CD4-positive, CD25-positive, alpha-beta regulatory T cell (primary cell): ENCODE data around the gene MMD2. TPM values are rescaled to one million over a fixed set of nuclear protein-coding genes. Genes with fewer than 3 reads are reported as not detected.
A peak's percentile ranks its signal among the peaks of the same experiment; 100 is the strongest.

ENCODE experiments used
- ATAC-seq, 2 donors: fragments of 150-1000 bp; cut with Tn5 transposase; one replicate each; pipeline ENCODE4 v1.10.0; 2021; ENCODE audit warnings: low read depth in 2 of 2, moderate number of reproducible peaks in 2 of 2, moderate library complexity in 1 of 2
- DNase-seq, 3 donors: peaks; one replicate each; pipeline versions ENCODE4 v3.0.0 to v3.0.0-alpha.2; 2012 to 2022; ENCODE audit warnings: mixed read lengths in 1 of 3
- H3K27ac ChIP-seq: one replicate; pipeline ENCODE4 v1.7.0; 2013; ENCODE audit warnings: mild to moderate bottlenecking, low read length; ENCODE audit not compliant: insufficient read depth, poor library complexity, severe bottlenecking
- H3K27me3 ChIP-seq: one replicate; pipeline ENCODE4 v1.7.0; 2013; ENCODE audit warnings: low read length; ENCODE audit not compliant: control insufficient read depth, insufficient read depth
- H3K36me3 ChIP-seq: one replicate; pipeline ENCODE4 v1.7.0; 2013; ENCODE audit warnings: mild to moderate bottlenecking, low read length, moderate library complexity; ENCODE audit not compliant: control insufficient read depth, insufficient read depth
- H3K4me1 ChIP-seq: 2 replicates; pipeline ENCODE4 v1.7.0; 2013; ENCODE audit warnings: mild to moderate bottlenecking, low read length; ENCODE audit not compliant: insufficient read depth, control insufficient read depth, poor library complexity, severe bottlenecking
- H3K4me3 ChIP-seq: one replicate; pipeline ENCODE4 v1.7.0; 2013; ENCODE audit warnings: low read depth, mild to moderate bottlenecking, low read length, moderate library complexity
- H3K9me3 ChIP-seq, 2 experiments: 1 replicate in 1 of 2; 2 replicates in 1 of 2; pipeline ENCODE4 v1.7.0; 2013; ENCODE audit warnings: low read length in 2 of 2, mild to moderate bottlenecking in 1 of 2, moderate library complexity in 1 of 2; ENCODE audit not compliant: control insufficient read depth in 2 of 2
- H3K27ac Mint-ChIP-seq, 3 donors: one replicate each; pipeline ENCODE4 v1.8.0; 2020 to 2022; ENCODE audit warnings: mild to moderate bottlenecking in 3 of 3, mixed read lengths in 3 of 3, moderate library complexity in 2 of 3
- H3K27me3 Mint-ChIP-seq: one replicate; pipeline ENCODE4 v1.8.0; 2022; ENCODE audit warnings: mild to moderate bottlenecking, mixed read lengths
- H3K36me3 Mint-ChIP-seq: one replicate; pipeline ENCODE4 v1.8.0; 2020; ENCODE audit warnings: mixed read lengths
- H3K4me1 Mint-ChIP-seq, 4 donors: one replicate each; pipeline ENCODE4 v1.8.0; 2020 to 2022; ENCODE audit warnings: mixed read lengths in 4 of 4, mild to moderate bottlenecking in 1 of 4
- H3K4me3 Mint-ChIP-seq, 4 donors: one replicate each; pipeline ENCODE4 v1.8.0; 2020 to 2022; ENCODE audit warnings: mild to moderate bottlenecking in 4 of 4, mixed read lengths in 4 of 4, moderate library complexity in 3 of 4
- H3K9me3 Mint-ChIP-seq, 7 donors: one replicate each; pipeline ENCODE4 v1.8.0; 2020 to 2022; ENCODE audit warnings: mixed read lengths in 7 of 7, mild to moderate bottlenecking in 3 of 7, moderate library complexity in 2 of 7
- polyA plus RNA-seq, 4 donors: library from polyadenylated mRNA; unstranded; fragments of 300-500 nt; fragmentation: Illumina TruSeq; gene quantifications; one replicate each; pipeline ENCODE4 v1.2.3, GENCODE V29; 2021
- total RNA-seq: library from RNA; stranded (reverse); gene quantifications from one replicate; pipeline ENCODE4 v1.2.3, GENCODE V29; 2022

Gene MMD2
- total and polyA plus RNA-seq, 5 donors from 2014 or later = not detected

DNA sequence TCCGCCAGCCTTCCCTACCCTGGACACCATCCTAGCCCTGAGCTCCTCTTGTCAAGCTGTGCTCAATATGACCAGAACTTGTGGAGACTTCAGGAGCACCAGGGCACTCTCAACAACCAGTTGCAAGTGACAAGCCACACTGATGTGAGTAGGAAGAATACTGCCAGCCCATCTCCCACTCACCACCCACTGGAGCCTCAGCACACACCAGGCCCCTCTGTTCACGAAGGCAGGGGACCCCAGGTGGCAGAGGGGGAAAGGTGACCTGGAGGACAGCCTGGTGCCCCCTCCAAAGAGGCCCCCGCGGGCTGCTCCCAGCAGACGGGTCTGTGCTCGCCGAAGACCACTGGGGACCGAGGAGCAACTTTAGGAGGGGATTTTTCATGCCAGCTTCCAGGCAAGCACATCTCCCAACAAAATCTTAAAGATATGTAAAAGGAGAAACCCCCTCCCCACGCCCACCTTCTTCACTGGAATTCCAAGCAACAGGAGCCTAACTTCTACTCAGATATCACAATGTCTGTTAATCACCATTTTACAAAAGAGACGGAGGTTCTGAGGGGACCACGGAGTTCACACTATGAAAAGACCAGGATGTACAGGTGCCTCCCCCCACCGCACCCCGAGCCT is 1.0 kb downstream of the MMD2 start:
- peaks cover 0 to 4% (median 0%) of the 10 kb centered on the region in 7 donors for H3K9me3 Mint-ChIP-seq
- Histone ChIP-seq H3K4me3 (no peak overlapping the region), H3K27ac (no peak overlapping the region), H3K9me3 (no peaks in the 10 kb centered on the region), H3K27me3 (peaks cover 10% of the 10 kb centered on the region), H3K36me3 (no peaks in the 10 kb centered on the region), H3K4me1 (peaks cover 6% of the 10 kb centered on the region)
- peak overlapping the region in 3 of 4 donors; percentile 9 to 82 (median 74) for H3K4me3 Mint-ChIP-seq
- peaks cover 56% of the 10 kb centered on the region for H3K27me3 Mint-ChIP-seq
- peaks cover 0 to 8% (median 2%) of the 10 kb centered on the region in 4 donors for H3K4me1 Mint-ChIP-seq
- no peak for ATAC-seq
- peak in 1 of 3 donors; percentile 10 for DNase-seq
- H3K36me3 Mint-ChIP-seq = no peaks in the 10 kb centered on the region
- no peak overlapping the region for H3K27ac Mint-ChIP-seq

DNA sequence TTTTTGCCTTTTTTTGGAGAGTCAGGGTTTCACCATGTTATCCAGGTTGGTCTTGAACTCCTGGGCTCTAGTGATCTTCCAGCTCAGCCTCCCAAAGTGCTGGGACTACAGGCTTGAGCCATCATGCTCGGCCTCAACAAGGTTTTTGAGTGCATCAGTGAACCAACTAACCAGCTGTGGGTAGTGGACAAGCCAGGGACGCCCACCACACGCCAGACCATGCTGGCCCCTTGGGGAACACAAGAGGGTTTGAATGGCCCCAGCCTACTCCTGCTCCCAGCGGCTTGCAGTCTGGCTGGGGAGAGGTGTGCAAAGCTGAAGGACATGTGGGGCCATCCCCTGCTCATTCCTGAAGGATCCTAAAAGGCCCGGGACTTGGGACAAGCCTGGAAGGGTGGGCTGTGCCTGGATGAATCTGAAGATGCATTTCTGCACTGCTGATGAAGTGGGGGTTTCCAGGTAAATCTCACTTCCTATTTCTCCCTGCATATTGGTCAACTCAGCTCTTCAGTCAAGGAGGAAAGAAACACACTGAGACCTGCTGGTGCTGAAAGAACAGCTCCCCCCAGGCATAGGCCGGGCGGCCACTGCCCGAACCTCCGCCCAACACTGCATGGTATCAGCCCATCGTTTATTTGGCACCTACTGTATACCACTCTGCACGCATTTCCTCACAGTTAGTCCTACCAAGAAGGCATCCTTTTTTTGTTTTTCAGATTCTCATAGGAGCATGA is 6.9 kb downstream of the MMD2 start:
- Mint-ChIP-seq H3K9me3 (peaks cover 0 to 7% (median 2%) of the 10 kb centered on the region in 7 donors), H3K4me3 (no peak overlapping the region), H3K4me1 (no peaks in the 10 kb centered on the region), H3K27ac (no peak overlapping the region), H3K36me3 (peaks cover 4% of the 10 kb centered on the region), H3K27me3 (peaks cover 37% of the 10 kb centered on the region)
- no peaks in the 10 kb centered on the region for H3K36me3 ChIP-seq
- H3K27ac ChIP-seq = no peak overlapping the region
- H3K9me3 ChIP-seq = no peaks in the 10 kb centered on the region
- no peak overlapping the region for H3K4me3 ChIP-seq
- DNase-seq (no peak), ATAC-seq (no peak)
- no peaks in the 10 kb centered on the region for H3K4me1 ChIP-seq
- peaks cover 4% of the 10 kb centered on the region for H3K27me3 ChIP-seq

DNA sequence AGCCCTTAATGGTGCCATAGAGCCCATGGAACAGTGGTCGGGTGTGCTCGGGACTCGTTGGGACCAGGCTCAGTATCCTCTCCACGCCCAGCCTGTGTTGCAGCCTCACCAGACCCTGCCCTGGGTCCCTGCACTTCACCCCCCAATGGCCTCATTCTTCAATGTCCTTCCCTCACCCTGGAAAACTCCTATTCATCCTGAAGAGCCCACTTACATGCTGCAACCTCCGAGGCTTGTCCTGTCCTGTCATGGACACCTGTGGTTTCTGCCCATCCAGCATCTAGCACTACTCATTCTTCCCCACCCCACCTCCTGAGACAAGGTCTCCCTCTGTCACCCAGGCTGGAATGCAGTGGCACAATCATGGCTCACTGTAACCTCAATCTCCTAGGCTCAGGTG is 7.7 kb downstream of the MMD2 start:
- H3K36me3 ChIP-seq = no peaks in the 10 kb centered on the region
- no peak overlapping the region for H3K27ac Mint-ChIP-seq
- no peak for DNase-seq

DNA sequence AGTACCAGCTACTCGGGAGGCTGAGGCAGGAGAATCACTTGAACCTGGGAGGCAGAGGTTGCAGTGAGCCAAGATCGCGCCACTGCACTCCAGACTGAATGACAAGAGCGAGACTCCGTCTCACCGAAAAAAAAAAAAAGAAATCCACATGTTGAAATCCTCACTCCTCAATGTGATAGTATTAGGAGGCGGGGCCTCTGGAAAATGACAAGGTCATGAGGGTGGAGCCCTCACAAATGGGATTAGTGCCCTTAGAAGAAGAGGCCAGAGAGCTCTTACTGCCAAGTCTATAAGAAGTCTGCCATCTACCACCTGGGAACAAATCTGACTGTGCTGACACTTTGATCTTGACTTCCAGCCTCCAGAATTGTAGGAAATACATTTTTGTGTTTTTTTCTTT is 10.6 kb downstream of the MMD2 start:
- Histone ChIP-seq H3K27ac (no peak overlapping the region), H3K4me1 (no peaks in the 10 kb centered on the region), H3K27me3 (no peaks in the 10 kb centered on the region), H3K9me3 (no peaks in the 10 kb centered on the region), H3K36me3 (no peaks in the 10 kb centered on the region), H3K4me3 (no peak overlapping the region)
- peaks cover 0 to 5% (median 3%) of the 10 kb centered on the region in 7 donors for H3K9me3 Mint-ChIP-seq
- H3K36me3 Mint-ChIP-seq = peaks cover 4% of the 10 kb centered on the region
- H3K27me3 Mint-ChIP-seq = peaks cover 23% of the 10 kb centered on the region
- ATAC-seq = no peak
- H3K4me3 Mint-ChIP-seq = no peak overlapping the region
- no peaks in the 10 kb centered on the region for H3K4me1 Mint-ChIP-seq
- no peak overlapping the region for H3K27ac Mint-ChIP-seq
- no peak for DNase-seq

More for the DNA sequence above, 7.7 kb downstream of the MMD2 start:
- ATAC-seq = no peak
- Histone ChIP-seq H3K4me1 (no peaks in the 10 kb centered on the region), H3K9me3 (no peaks in the 10 kb centered on the region), H3K27ac (no peak overlapping the region), H3K27me3 (no peaks in the 10 kb centered on the region), H3K4me3 (no peak overlapping the region)
- peak overlapping the region in 1 of 4 donors; percentile 4 for H3K4me3 Mint-ChIP-seq
- H3K27me3 Mint-ChIP-seq = peaks cover 31% of the 10 kb centered on the region
- H3K4me1 Mint-ChIP-seq = no peaks in the 10 kb centered on the region
- H3K9me3 Mint-ChIP-seq = peaks cover 0 to 7% (median 3%) of the 10 kb centered on the region in 7 donors
- peaks cover 4% of the 10 kb centered on the region for H3K36me3 Mint-ChIP-seq

DNA sequence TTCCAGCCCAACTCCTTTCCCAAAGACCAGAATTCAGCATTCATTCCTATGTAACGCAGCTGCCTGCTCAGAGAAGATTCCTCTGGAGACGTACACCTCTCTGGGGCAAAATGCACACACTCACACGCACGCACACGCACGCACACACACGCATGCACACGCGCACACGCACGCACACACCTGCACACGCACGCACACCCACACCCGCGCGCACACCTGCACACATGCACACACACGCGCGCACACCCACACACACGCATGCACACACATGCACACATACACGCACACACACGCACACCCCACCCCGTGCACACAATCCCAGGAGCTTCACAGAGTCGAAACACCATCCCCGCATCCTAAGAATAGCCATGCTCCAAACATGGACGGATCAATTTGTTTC is 13.0 kb downstream of the MMD2 start:
- H3K4me3 Mint-ChIP-seq = no peak overlapping the region
- H3K4me3 ChIP-seq = no peak overlapping the region
- peaks cover 0 to 3% (median 1%) of the 10 kb centered on the region in 7 donors for H3K9me3 Mint-ChIP-seq
- no peaks in the 10 kb centered on the region for H3K4me1 Mint-ChIP-seq
- H3K27me3 Mint-ChIP-seq = peaks cover 13% of the 10 kb centered on the region
- ATAC-seq = no peak
- H3K36me3 ChIP-seq = no peaks in the 10 kb centered on the region
- no peaks in the 10 kb centered on the region for H3K4me1 ChIP-seq
- DNase-seq = no peak
- no peak overlapping the region for H3K27ac ChIP-seq
- H3K27ac Mint-ChIP-seq = no peak overlapping the region
- no peaks in the 10 kb centered on the region for H3K27me3 ChIP-seq
- H3K9me3 ChIP-seq = no peaks in the 10 kb centered on the region
- H3K36me3 Mint-ChIP-seq = no peaks in the 10 kb centered on the region

DNA sequence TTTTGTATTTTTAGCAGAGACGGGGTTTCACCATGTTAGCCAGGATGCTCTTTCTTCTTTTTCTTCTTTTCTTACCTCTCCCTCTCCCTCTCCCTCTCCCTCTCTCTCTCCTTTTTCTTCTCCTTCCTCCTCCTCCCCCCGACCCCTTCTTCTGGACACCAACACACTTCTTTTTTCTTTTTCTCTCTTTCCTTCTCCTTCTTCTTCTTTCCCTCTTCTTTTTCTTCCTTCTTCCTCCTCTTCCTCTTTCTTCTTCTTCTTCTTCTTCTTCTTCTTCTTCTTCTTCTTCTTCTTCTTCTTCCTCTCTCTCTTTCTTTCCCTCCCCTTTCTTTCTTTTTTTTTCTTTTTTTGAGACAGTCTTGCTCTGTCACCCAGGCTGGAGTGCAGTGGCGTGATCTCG is 14.0 kb downstream of the MMD2 start:
- H3K36me3 ChIP-seq = no peaks in the 10 kb centered on the region
- Mint-ChIP-seq H3K27me3 (peaks cover 13% of the 10 kb centered on the region), H3K27ac (no peak overlapping the region), H3K4me1 (no peaks in the 10 kb centered on the region), H3K36me3 (no peaks in the 10 kb centered on the region), H3K9me3 (peaks cover 0 to 3% (median 1%) of the 10 kb centered on the region in 7 donors), H3K4me3 (no peak overlapping the region)
- H3K4me1 ChIP-seq = no peaks in the 10 kb centered on the region
- no peak overlapping the region for H3K4me3 ChIP-seq
- H3K27me3 ChIP-seq = no peaks in the 10 kb centered on the region
- ATAC-seq (no peak), DNase-seq (no peak)
- H3K9me3 ChIP-seq = no peaks in the 10 kb centered on the region
- H3K27ac ChIP-seq = no peak overlapping the region

DNA sequence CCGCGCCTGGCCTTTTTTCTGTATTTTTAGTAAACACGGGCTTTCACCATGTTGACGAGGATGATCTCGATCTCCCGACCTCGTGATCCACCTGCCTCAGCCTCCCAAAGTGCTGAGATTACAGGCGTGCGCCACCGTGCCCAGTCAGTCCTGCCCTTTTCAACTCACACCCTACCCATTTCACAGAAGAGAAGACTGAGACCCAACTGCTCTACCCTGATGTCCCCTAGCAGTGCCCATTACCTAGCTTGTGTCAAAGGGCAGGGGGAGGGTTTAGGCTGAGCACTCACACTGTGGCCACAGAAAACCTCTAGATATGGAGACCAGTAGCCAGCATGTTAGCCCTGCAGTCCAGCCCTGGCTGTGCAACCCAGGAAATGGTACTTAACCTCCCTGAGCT is 15.7 kb downstream of the MMD2 start:
- no peak for ATAC-seq
- H3K27ac ChIP-seq = no peak overlapping the region
- no peaks in the 10 kb centered on the region for H3K36me3 ChIP-seq
- no peaks in the 10 kb centered on the region for H3K9me3 ChIP-seq
- no peaks in the 10 kb centered on the region for H3K4me1 Mint-ChIP-seq
- no peak overlapping the region for H3K27ac Mint-ChIP-seq
- H3K4me1 ChIP-seq = no peaks in the 10 kb centered on the region
- H3K4me3 ChIP-seq = no peak overlapping the region
- H3K27me3 ChIP-seq = no peaks in the 10 kb centered on the region
- H3K27me3 Mint-ChIP-seq = peaks cover 12% of the 10 kb centered on the region
- DNase-seq = no peak
- peaks cover 0 to 2% (median 0%) of the 10 kb centered on the region in 7 donors for H3K9me3 Mint-ChIP-seq
- no peak overlapping the region for H3K4me3 Mint-ChIP-seq
- no peaks in the 10 kb centered on the region for H3K36me3 Mint-ChIP-seq
